Breast epithelium (tissue), 4 donors: ENCODE data around the gene MED28. TPM values are rescaled to one million over a fixed set of nuclear protein-coding genes. Genes with fewer than 3 reads are reported as not detected.
"Not testable (repeated sequence)": the region's sequence is repeated elsewhere in the genome, so short reads cannot be mapped to it uniquely, and the experiment has no call there.

ENCODE experiments used
- DNase-seq, 2 donors: peaks; one replicate each; pipeline ENCODE4 v3.0.0-alpha.2; 2019; ENCODE audit warnings: low spot score in 2 of 2
- H3K27ac ChIP-seq, 2 donors: fragments of 200-600 bp; sonication (generic) in 1 of 2; one replicate each; pipeline ENCODE4 v1.5.1; 2016 to 2019; ENCODE audit warnings: mild to moderate bottlenecking in 1 of 2
- H3K27me3 ChIP-seq, 2 donors: fragments of 200-600 bp; sonication (generic) in 1 of 2; one replicate each; pipeline versions ENCODE4 v1.5.1 to v1.6.0; 2017 to 2019; ENCODE audit warnings: control low read depth in 1 of 2, mild to moderate bottlenecking in 1 of 2
- H3K36me3 ChIP-seq: fragments of 200-600 bp; one replicate; pipeline ENCODE4 v1.5.1; 2019
- H3K4me1 ChIP-seq, 2 donors: fragments of 200-600 bp; sonication (generic); one replicate each; pipeline ENCODE4 v1.5.1; 2016 to 2019; ENCODE audit warnings: control low read depth in 1 of 2
- H3K4me3 ChIP-seq, 3 donors: fragments of 200-600 bp; sonication (generic); 1 replicate in 2 of 3; 2 replicates in 1 of 3; pipeline ENCODE4 v1.5.1; 2016 to 2019; ENCODE audit warnings: mild to moderate bottlenecking in 3 of 3, moderate library complexity in 2 of 3
- H3K9me3 ChIP-seq, 2 donors: fragments of 200-600 bp; sonication (generic) in 1 of 2; one replicate each; pipeline ENCODE4 v1.5.1; 2016 to 2019; ENCODE audit warnings: control low read depth in 1 of 2
- POLR2A ChIP-seq: fragments of 450-650 bp; IDR thresholded peaks from one replicate; pipeline ENCODE4 v1.6.1; 2016; ENCODE audit warnings: antibody characterized with exemption, mild to moderate bottlenecking, moderate library complexity
- POLR2AphosphoS5 ChIP-seq, 3 donors: sonication (generic); formaldehyde crosslinking; IDR thresholded peaks; one replicate each; pipeline ENCODE4 v1.6.1; 2017; ENCODE audit warnings: antibody characterized with exemption in 3 of 3
- intact Hi-C: fragments of 100-400 bp; cut with DNase I; formaldehyde crosslinking; loops from one replicate; pipeline ENCODE4 v1.15.1; 2023; ENCODE audit warnings: low total_unique reads
- total RNA-seq, 3 donors: library from RNA; depleted of rRNA; stranded (reverse); fragments of >200 nt; gene quantifications; one replicate each; pipeline ENCODE4 v1.1.0, GENCODE V29; 2016
- TF ChIP-seq, protein P1 (sequence below), 3 donors: fragments of 450-650 bp; IDR thresholded peaks; one replicate each; pipeline ENCODE4 v1.5.1; 2016 to 2017; ENCODE audit warnings: antibody characterized with exemption in 3 of 3, mild to moderate bottlenecking in 3 of 3, moderate library complexity in 3 of 3

Gene MED28, protein sequence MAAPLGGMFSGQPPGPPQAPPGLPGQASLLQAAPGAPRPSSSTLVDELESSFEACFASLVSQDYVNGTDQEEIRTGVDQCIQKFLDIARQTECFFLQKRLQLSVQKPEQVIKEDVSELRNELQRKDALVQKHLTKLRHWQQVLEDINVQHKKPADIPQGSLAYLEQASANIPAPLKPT
- 10 to 100 TPM; 13.8 to 22.8 (median 19.7) TPM for total RNA-seq

- Histone ChIP-seq H3K9me3 (no peaks in the 10 kb centered on the region), H3K4me1 (no peaks in the 10 kb centered on the region), H3K36me3 (no peaks in the 10 kb centered on the region), H3K27me3 (no peaks in the 10 kb centered on the region), H3K4me3 (peak within 1 kb of the TSS; percentile 93 to 94 (median 94)), H3K27ac (peak within 1 kb of the TSS; percentile 73 to 92)
- intact Hi-C loops: no loop called here
- TF ChIP-seq POLR2AphosphoS5 (IDR thresholded peaks at IDR 0.05): peak; percentile 91 to 98 (median 97)
- TF ChIP-seq, protein P1, sequence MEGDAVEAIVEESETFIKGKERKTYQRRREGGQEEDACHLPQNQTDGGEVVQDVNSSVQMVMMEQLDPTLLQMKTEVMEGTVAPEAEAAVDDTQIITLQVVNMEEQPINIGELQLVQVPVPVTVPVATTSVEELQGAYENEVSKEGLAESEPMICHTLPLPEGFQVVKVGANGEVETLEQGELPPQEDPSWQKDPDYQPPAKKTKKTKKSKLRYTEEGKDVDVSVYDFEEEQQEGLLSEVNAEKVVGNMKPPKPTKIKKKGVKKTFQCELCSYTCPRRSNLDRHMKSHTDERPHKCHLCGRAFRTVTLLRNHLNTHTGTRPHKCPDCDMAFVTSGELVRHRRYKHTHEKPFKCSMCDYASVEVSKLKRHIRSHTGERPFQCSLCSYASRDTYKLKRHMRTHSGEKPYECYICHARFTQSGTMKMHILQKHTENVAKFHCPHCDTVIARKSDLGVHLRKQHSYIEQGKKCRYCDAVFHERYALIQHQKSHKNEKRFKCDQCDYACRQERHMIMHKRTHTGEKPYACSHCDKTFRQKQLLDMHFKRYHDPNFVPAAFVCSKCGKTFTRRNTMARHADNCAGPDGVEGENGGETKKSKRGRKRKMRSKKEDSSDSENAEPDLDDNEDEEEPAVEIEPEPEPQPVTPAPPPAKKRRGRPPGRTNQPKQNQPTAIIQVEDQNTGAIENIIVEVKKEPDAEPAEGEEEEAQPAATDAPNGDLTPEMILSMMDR (IDR thresholded peaks at IDR 0.05): peak in 2 of 3 donors; percentile 27 to 28
- TF ChIP-seq POLR2A: peak; percentile 95
- DNase-seq: peak; percentile 95 to 96
These were observed at the start of gene MED28 for GRCh38 chr4:17614416-17615299. Gene MED28 (plus strand): TSS chr4:17614641. CDS start chr4:17614655, 14 bp downstream.

- no peaks in the 10 kb centered on the region for H3K4me1 ChIP-seq
- intact Hi-C loops: loop anchor here (1.0 kb wide), 1 partner anchor 57 kb away; no protein-coding TSS in a partner anchor
- no peaks in the 10 kb centered on the region for H3K27me3 ChIP-seq
- H3K4me3 ChIP-seq: no peak overlapping the region
- TF ChIP-seq POLR2A (no peak), POLR2AphosphoS5 (IDR thresholded peaks at IDR 0.05) (no peak)
- TF ChIP-seq, protein P1 (IDR thresholded peaks at IDR 0.05): no peak
- no peak overlapping the region for H3K27ac ChIP-seq
- no peaks in the 10 kb centered on the region for H3K9me3 ChIP-seq
- H3K36me3 ChIP-seq: no peaks in the 10 kb centered on the region
- DNase-seq: no peak
These were observed 48.6 kb upstream of the MED28 start for GRCh38 chr4:17565846-17566245.

DNA sequence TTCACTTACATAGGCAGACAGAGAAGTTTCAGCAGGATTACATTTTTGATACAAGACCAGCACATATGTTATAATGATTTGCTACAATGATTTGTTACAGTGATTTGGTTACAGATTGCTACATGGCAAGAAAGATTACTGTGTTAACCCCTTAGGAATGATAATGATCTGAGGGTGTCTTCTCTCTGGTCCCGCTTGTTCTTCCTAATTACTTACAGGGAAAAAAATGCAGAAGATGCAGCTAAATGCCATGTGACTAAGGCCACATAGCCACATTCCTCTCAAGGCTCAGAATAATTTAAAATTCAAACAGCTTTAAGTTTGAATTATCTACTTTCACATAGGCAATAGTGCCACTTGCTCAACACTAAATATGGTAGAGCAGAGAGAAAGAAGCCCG lies 47.2 kb upstream of the MED28 start:
- TF ChIP-seq POLR2AphosphoS5 (IDR thresholded peaks at IDR 0.05) (no peak), POLR2A (no peak)
- TF ChIP-seq, protein P1 (IDR thresholded peaks at IDR 0.05): no peak
- Histone ChIP-seq H3K36me3 (no peaks in the 10 kb centered on the region), H3K4me1 (no peaks in the 10 kb centered on the region), H3K4me3 (no peak overlapping the region), H3K27ac (no peak overlapping the region), H3K9me3 (no peaks in the 10 kb centered on the region), H3K27me3 (no peaks in the 10 kb centered on the region)
- intact Hi-C loops: no loop called here
- DNase-seq: no peak

GRCh38 chr4:17574206-17574605 lies 40.2 kb upstream of the MED28 start:
- H3K36me3 ChIP-seq: no peaks in the 10 kb centered on the region
- intact Hi-C loops: no loop called here
- TF ChIP-seq POLR2A (no peak), POLR2AphosphoS5 (IDR thresholded peaks at IDR 0.05) (no peak)
- TF ChIP-seq, protein P1 (IDR thresholded peaks at IDR 0.05): no peak

GRCh38 chr4:17575177-17575576 lies 39.3 kb upstream of the MED28 start:
- H3K9me3 ChIP-seq, H3K27ac ChIP-seq, intact Hi-C loops: not testable (repeated sequence)

More at GRCh38 chr4:17574206-17574605, 40.2 kb upstream of the MED28 start:
- no peak for DNase-seq
- Histone ChIP-seq H3K9me3 (no peaks in the 10 kb centered on the region), H3K27me3 (no peaks in the 10 kb centered on the region), H3K27ac (no peak overlapping the region), H3K4me3 (no peak overlapping the region), H3K4me1 (no peaks in the 10 kb centered on the region)

More at GRCh38 chr4:17575177-17575576, 39.3 kb upstream of the MED28 start:
- not testable (repeated sequence) for H3K4me1 ChIP-seq, H3K36me3 ChIP-seq, H3K27me3 ChIP-seq, DNase-seq, H3K4me3 ChIP-seq
